Natural killer cell (primary cell): ENCODE results near the gene TBCC. TPM values are rescaled to one million over a fixed set of nuclear protein-coding genes. Genes with fewer than 3 reads are reported as not detected.
"Not testable (repeated sequence)": the region's sequence is repeated elsewhere in the genome, so short reads cannot be mapped to it uniquely, and the experiment has no call there.

Experiments used
- ATAC-seq, 3 donors: fragments of 150-1000 bp in 2 of 3; fragments of 200-7000 bp in 1 of 3; cut with Tn5 transposase; 1 replicate in 1 of 3; 2 replicates in 2 of 3; pipeline ENCODE4 v1.10.0; 2021; ENCODE audit warnings: mild to moderate bottlenecking in 2 of 3, moderate library complexity in 2 of 3
- DNase-seq, 2 donors: peaks; one replicate each; pipeline versions ENCODE4 v3.0.0 to v3.0.0-alpha.2; 2013 to 2021; ENCODE audit warnings: mixed read lengths in 1 of 2
- H3K27ac ChIP-seq: one replicate; pipeline ENCODE4 v1.5.1; 2013; ENCODE audit warnings: mild to moderate bottlenecking, low read length
- H3K27me3 ChIP-seq: one replicate; pipeline ENCODE4 v1.6.1; 2013; ENCODE audit warnings: low read length; ENCODE audit not compliant: control insufficient read depth, insufficient read depth
- H3K36me3 ChIP-seq: one replicate; pipeline ENCODE4 v1.6.1; 2013; ENCODE audit warnings: low read length; ENCODE audit not compliant: control insufficient read depth, insufficient read depth
- H3K4me1 ChIP-seq: one replicate; pipeline ENCODE4 v1.6.1; 2013; ENCODE audit warnings: low read length; ENCODE audit not compliant: control insufficient read depth, insufficient read depth
- H3K4me3 ChIP-seq: one replicate; pipeline ENCODE4 v1.5.1; 2013; ENCODE audit warnings: low read length
- H3K9me3 ChIP-seq: one replicate; pipeline ENCODE4 v1.6.1; 2013; ENCODE audit warnings: low read length; ENCODE audit not compliant: control insufficient read depth, insufficient read depth
- H3K27ac Mint-ChIP-seq, 2 donors: one replicate each; pipeline ENCODE4 v1.8.0; 2022; ENCODE audit warnings: mild to moderate bottlenecking in 2 of 2, mixed read lengths in 2 of 2, moderate library complexity in 1 of 2
- H3K27me3 Mint-ChIP-seq, 2 donors: one replicate each; pipeline ENCODE4 v1.8.0; 2022; ENCODE audit warnings: low read depth in 2 of 2, mixed read lengths in 2 of 2
- H3K36me3 Mint-ChIP-seq: one replicate; pipeline ENCODE4 v1.8.0; 2022; ENCODE audit warnings: mixed read lengths
- H3K4me1 Mint-ChIP-seq, 2 donors: one replicate each; pipeline ENCODE4 v1.8.0; 2022; ENCODE audit warnings: mixed read lengths in 2 of 2
- H3K4me3 Mint-ChIP-seq: one replicate; pipeline ENCODE4 v1.8.0; 2022; ENCODE audit warnings: mild to moderate bottlenecking, moderate library complexity, mixed read lengths
- H3K9me3 Mint-ChIP-seq, 2 donors: one replicate each; pipeline ENCODE4 v1.8.0; 2022; ENCODE audit warnings: mixed read lengths in 2 of 2
- WGBS: methylation state at CpG from one replicate; pipeline ENCODE4 v1.1.7; 2013; ENCODE audit warnings: missing lambda C conversion rate; ENCODE audit not compliant: insufficient coverage; 5-methylcytosine and 5-hydroxymethylcytosine counted together
- intact Hi-C: fragments of 100-400 bp; cut with micrococcal nuclease; formaldehyde crosslinking; loops from one replicate; pipeline ENCODE4 v1.14.2; 2022
- total RNA-seq, 4 donors: library from RNA; stranded (reverse); fragments of 120-200 nt in 1 of 4; gene quantifications; one replicate each; pipeline versions ENCODE4 v1.2.3 to v1.2.4, GENCODE V29; 2013 to 2022
- TF ChIP-seq, protein P1 (sequence below): fragments of 200-600 bp; IDR thresholded peaks from one replicate; pipeline ENCODE4 v1.8.0; 2022; ENCODE audit warnings: antibody characterized with exemption

The TBCC gene
- total RNA-seq, 3 donors from 2014 or later (not counting 1 experiment from before 2014, with no cell fraction given) = 64.1 to 77.6 (median 65.6) TPM

- TF ChIP-seq, protein P1, sequence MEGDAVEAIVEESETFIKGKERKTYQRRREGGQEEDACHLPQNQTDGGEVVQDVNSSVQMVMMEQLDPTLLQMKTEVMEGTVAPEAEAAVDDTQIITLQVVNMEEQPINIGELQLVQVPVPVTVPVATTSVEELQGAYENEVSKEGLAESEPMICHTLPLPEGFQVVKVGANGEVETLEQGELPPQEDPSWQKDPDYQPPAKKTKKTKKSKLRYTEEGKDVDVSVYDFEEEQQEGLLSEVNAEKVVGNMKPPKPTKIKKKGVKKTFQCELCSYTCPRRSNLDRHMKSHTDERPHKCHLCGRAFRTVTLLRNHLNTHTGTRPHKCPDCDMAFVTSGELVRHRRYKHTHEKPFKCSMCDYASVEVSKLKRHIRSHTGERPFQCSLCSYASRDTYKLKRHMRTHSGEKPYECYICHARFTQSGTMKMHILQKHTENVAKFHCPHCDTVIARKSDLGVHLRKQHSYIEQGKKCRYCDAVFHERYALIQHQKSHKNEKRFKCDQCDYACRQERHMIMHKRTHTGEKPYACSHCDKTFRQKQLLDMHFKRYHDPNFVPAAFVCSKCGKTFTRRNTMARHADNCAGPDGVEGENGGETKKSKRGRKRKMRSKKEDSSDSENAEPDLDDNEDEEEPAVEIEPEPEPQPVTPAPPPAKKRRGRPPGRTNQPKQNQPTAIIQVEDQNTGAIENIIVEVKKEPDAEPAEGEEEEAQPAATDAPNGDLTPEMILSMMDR = no peak
- H3K27me3 Mint-ChIP-seq = no peaks in the 10 kb centered on the region
- peak overlapping the region; percentile 10 for H3K4me3 Mint-ChIP-seq
Observed at GRCh38 chr6:42742116-42742894, 3.6 kb downstream of the TBCC start.

GRCh38 chr6:42740725-42741124 lies 5.2 kb downstream of the TBCC start:
- H3K4me3 Mint-ChIP-seq = no peak overlapping the region
- 82% methylated on average over 2 of the region's 3 CpGs for WGBS
- H3K27ac ChIP-seq = no peak overlapping the region
- no peak overlapping the region for H3K27ac Mint-ChIP-seq
- no peak overlapping the region for H3K4me3 ChIP-seq
- H3K36me3 Mint-ChIP-seq = peaks cover 9% of the 10 kb centered on the region
- peaks cover 0 to 8% of the 10 kb centered on the region in 2 donors for H3K9me3 Mint-ChIP-seq
- TF ChIP-seq, protein P1 = no peak
- ATAC-seq = no peak
- H3K27me3 Mint-ChIP-seq = no peaks in the 10 kb centered on the region
- no peaks in the 10 kb centered on the region for H3K36me3 ChIP-seq
- no peaks in the 10 kb centered on the region for H3K27me3 ChIP-seq
- peaks cover 2% of the 10 kb centered on the region in 2 donors for H3K4me1 Mint-ChIP-seq
- H3K9me3 ChIP-seq = peaks cover 19% of the 10 kb centered on the region
- H3K4me1 ChIP-seq = peaks cover 19% of the 10 kb centered on the region
- intact Hi-C loops = no loop called here
- no peak for DNase-seq

More at GRCh38 chr6:42742116-42742894, 3.6 kb downstream of the TBCC start:
- 82% methylated on average over 5 of the region's 5 CpGs for WGBS
- DNase-seq = no peak
- Histone ChIP-seq H3K36me3 (no peaks in the 10 kb centered on the region), H3K4me1 (peaks cover 19% of the 10 kb centered on the region), H3K4me3 (no peak overlapping the region), H3K27ac (no peak overlapping the region), H3K9me3 (peaks cover 19% of the 10 kb centered on the region), H3K27me3 (no peaks in the 10 kb centered on the region)
- H3K27ac Mint-ChIP-seq = peak overlapping the region in 1 of 2 donors; percentile 25
- peaks cover 7 to 8% of the 10 kb centered on the region in 2 donors for H3K4me1 Mint-ChIP-seq
- intact Hi-C loops = no loop called here
- ATAC-seq = no peak
- H3K9me3 Mint-ChIP-seq = peaks cover 0 to 8% of the 10 kb centered on the region in 2 donors
- peaks cover 13% of the 10 kb centered on the region for H3K36me3 Mint-ChIP-seq

DNA sequence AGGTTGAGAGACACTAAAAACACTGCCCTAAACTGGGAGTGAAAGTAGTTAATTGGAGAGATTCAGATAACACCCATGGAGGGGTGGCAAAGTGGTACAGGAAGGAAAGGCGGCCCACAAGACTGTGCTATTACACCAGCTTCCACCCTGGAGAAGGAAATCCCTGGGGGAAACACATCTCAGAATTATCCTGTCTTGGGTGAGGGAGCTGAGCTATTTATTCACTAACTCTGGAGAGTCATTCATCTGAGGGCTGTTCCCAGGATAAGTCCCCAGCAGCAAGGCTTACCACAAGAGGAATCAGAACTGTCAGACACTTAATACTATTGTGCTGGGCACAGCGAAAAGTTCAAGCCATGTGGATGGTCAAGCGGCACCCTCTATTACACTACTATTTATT lies 9.9 kb downstream of the TBCC start:
- DNase-seq (no peak), ATAC-seq (no peak)
- no peak overlapping the region for H3K4me3 Mint-ChIP-seq
- Histone ChIP-seq H3K4me3 (no peak overlapping the region), H3K4me1 (no peaks in the 10 kb centered on the region), H3K9me3 (no peaks in the 10 kb centered on the region), H3K36me3 (no peaks in the 10 kb centered on the region), H3K27ac (no peak overlapping the region), H3K27me3 (no peaks in the 10 kb centered on the region)
- H3K36me3 Mint-ChIP-seq = no peaks in the 10 kb centered on the region
- 96% methylated on average over 3 of the region's 3 CpGs for WGBS
- no peaks in the 10 kb centered on the region for H3K4me1 Mint-ChIP-seq
- H3K9me3 Mint-ChIP-seq = no peaks in the 10 kb centered on the region
- TF ChIP-seq, protein P1 = no peak
- peaks cover 0 to 2% of the 10 kb centered on the region in 2 donors for H3K27me3 Mint-ChIP-seq
- H3K27ac Mint-ChIP-seq = no peak overlapping the region
- intact Hi-C loops = no loop called here

- H3K36me3 Mint-ChIP-seq, H3K36me3 ChIP-seq, DNase-seq, ATAC-seq, H3K4me3 Mint-ChIP-seq, intact Hi-C loops, H3K27me3 Mint-ChIP-seq, H3K4me3 ChIP-seq, H3K9me3 Mint-ChIP-seq, H3K27ac ChIP-seq, H3K4me1 Mint-ChIP-seq, H3K27me3 ChIP-seq, H3K9me3 ChIP-seq, H3K27ac Mint-ChIP-seq, H3K4me1 ChIP-seq: not testable (repeated sequence)
- 96% methylated on average over 11 of the region's 13 CpGs for whole genome bisulfite sequencing
Observed at GRCh38 chr6:42733867-42734481, 11.9 kb downstream of the TBCC start.
